Activated T-cell treated with anti-CD3 and anti-CD28 coated beads for 1 hour (primary cell): ENCODE measurements around the gene PON1.

Source experiments
- DNase-seq: peaks from one replicate; pipeline ENCODE4 v3.0.0-alpha.2; 2020; ENCODE audit warnings: low read depth

PON1 gene

DNA sequence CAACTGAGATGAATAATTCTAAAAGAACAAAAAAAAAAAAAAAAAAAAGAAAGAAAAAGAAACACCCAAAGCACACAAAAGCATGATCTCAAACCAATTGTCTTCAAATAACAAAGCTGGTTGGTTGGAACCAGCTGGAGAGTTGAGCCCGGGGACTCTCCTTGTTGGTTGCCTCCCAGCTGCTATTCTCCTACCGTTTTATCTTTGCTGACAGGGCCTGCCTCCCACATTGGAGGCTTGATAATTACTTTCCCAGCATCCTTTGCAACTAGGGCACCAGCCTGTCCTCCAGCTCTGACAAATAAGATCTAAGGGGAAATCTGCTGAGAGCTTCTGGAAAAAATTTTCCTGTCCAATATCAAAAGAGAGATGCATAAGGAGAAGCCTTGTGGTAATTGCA, 6.8 kb downstream of the PON1 start:
- no peak for DNase-seq

DNA sequence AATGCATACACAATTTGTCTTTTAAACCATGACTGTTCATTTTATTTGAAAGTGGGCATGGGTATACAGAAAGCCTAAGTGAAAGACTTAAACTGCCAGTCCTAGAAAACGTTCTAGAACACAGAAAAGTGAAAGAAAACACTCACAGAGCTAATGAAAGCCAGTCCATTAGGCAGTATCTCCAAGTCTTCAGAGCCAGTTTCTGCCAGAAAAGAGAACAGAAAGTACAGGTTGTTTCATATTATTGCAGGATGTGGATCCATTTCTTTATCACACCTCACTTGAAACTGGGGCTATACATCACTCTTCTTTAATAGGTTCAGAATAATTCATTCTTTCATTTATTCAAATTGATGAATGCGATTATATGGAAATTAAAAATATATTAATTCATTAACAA, 7.7 kb downstream of the PON1 start:
- no peak for DNase-seq

DNA sequence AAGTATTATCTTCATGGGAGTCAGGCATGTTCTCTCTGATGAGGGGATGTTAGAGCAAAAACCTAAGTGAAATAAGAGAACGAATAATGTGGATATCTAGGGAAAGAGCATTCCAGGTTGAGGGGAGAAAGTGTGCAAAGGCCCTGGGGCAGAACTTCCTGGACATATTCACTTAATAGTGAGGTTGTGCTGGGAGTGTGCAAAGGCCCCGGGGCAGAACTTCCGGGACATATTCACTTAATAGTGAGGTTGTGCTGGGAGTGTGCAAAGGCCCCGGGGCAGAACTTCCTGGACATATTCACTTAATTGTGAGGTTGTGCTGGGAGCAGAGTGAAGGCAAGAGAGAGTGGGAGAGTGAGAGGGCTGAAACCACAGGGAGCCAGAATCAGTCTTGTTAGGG, 11.8 kb downstream of the PON1 start:
- DNase-seq, result no peak

DNA sequence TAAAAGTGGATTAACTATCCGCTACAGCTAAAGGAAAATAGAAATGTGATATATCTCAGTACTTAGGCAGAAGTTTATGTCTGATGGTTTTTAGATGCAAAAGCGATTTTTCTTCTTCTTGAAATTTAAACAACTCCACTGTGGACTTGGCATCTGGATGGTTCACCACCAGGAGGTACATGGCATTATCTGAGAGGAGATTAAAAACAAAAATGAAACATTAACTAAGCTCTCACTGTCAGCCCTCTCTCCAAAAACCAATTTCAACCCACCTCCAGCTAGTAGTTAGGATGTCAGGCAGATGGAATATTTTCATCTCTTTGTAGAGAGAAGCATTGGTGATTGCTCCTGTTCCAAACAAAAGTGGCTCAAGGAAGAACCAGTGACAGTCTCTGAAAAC, 12.9 kb downstream of the PON1 start:
- no peak for DNase-seq

DNA sequence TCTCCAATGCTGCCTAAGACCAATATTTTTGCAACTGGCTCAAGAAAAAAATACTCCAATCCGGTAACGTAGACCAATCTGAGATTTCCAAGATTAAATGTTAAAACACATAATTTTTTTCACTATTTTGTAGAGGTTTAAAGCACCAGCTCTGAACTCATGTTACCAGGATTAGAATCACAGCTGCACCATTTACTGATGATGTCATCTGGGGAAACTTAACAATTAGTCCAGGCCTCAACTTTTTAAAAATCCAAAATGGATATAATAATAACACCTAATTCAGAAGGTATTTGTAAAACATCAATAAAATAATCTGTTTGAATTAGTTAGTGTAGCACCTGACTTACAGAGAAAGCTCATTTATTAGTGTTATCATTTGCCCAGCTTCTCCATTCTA, 14.4 kb downstream of the PON1 start:
- no peak for DNase-seq

DNA sequence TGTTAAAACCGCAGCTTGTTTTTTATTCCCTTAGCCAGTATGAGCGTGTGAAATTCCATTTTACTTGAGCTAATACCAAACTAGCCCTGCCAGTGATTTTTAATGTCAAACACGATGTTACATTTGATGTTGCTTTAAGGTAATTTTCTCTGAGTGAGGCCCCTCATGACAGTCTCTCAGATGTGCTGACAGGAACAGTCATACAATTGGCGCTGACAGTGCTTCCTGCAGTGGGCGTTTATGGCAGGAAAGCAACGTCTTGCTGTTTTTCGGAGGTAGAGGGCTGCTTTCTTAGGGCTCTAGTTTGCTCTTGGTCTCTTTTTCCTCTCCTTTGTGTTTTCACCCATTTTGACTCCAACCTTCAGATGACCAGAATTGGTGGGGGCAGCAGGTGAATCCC, 19.3 kb downstream of the PON1 start:
- DNase-seq, result no peak

DNA sequence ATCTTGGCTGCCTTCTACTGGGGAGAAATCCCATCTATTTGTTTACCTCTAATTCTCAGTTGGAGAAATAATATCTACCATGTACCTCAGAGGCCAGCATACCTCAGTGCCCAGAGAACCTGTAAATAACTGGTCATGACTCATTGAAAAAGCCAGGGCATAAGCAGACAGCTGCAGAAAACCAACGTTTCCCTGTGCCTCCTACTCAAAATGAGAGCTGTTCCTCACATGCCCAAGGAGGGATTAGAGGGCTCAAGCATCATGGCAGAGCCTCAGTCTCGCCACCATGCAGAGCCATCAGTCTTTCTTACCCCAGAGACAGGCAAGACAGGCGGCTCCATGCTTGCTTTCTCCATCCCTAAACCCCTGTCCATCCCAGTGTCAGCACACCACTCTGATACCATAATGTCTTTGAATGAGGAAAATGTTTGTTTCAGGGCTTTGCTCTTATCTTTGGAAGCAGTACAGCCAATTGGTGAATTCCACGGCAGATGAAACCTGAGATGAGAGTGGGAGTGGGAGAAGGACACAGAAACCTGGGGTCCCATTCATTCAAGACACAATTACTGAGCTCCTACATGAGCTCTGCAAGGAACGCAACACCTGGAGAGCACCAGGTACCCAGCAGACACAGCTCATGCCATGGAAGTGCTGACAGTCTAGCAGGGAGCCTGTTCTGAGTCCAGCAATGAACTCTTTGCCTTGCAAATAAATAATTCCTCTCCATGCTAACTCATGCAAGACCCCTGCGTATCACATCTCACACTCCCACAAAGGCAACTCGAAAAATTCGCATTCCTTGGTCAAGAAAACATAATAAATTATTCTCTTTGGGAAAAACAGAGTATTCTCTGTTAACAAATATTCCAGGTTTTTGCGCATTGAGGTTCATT, 21.1 kb downstream of the PON1 start:
- no peak for DNase-seq

DNA sequence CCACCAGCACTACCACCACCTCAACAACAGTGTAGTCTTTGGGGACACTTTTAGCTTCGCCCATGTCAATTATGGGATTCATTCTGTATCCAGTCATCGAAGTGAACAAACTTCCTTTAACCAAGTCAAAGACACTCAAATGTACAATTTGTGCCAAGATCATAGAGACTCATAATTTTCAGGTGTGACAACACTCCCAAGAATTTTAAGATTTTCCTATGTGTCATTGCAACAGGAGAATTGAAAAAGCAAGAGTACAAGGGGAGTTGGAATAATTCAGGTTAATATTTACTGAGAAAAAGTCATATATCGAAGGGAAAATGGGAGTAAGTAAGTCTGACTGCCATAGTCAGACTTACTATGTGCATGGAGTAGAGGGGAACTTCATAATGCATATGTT, 26.2 kb downstream of the PON1 start:
- DNase-seq, result no peak

DNA sequence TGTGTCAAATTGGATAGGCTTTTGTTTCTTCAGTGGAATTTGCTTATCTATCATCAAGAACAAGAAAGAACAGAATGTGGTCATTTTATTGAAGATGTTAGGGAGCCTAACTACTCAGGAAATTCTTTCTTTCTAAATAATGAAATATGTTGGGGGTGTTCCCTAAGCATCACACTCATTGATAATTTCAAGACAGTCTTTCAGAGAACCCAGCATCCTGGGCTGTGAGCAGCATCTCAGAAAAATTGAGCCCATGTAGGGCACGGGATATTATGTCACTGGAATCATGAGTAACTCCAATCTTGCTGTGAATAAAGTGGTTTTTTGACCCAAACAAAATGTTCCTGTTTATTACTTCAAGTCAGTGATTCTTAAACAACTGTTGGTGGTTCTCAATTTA, 27.3 kb downstream of the PON1 start:
- DNase-seq, result no peak

DNA sequence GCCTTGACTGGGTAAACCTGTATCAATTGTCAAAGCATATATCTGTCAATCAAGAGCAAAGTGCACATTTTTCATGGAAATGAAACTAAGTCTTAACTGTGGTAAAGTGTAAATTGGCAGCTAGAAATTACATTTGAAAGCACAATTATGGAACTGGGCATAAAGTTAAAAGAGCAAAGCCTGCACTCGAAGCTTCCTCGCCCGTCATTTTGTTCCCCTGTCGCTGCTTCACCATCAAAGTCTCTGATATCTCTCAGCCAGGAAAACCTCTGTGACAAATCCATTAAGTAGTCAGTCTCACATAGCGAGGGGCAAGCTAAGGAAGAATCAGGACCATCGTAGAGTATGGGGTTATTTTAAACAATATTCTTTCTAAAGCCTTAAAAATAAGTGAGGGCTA, 27.9 kb downstream of the PON1 start:
- no peak for DNase-seq

DNA sequence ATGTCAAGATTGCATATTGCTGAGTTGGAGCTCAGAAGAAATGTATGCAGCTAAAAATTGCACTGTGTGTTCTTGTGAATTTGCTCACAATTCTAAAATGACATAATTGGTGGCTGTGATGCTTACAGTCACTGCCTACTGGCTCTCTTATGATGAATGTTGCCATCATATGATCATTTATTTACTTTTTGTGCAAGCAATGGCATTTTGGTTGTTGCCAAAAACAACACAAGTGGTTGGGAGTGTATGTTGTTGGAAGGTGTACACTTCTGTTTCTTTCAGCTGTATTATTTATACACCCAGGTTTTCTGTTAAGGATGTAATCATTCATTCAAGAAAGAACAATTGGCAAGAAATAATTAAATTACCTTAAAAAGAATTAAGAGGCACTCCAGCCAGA, 28.9 kb downstream of the PON1 start:
- DNase-seq, result no peak

DNA sequence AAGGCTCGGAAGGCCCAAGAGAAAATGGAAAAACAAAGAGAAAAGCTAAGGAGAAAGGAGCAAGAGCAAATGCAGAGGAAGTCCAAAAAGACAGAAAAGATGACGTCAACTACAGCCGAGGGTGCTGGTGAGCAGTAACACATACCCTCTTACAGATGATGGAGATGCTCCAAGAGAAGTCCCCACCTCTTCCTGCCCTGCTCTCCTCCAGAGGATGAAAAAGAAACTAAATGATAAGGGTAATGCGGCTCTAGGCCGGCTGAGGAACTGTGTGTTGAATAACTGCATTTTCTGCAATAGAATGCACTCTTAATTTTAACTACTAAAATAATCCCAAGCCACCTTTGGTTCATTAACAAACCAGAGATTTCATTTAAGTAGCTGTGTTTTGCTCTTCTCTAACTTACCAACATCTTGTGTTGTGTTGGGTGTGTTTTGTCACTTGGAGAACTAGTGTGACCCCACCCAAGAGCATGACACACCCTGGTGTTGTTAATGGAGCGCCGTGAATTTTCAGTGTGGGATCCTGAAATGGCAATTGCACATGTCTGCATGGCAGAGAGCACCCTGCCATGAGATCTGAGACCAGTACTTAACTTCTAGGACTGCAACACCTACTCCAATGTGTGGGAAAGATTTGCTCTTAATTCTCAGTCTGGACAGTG, 34.0 kb downstream of the PON1 start:
- DNase-seq, result no peak

DNA sequence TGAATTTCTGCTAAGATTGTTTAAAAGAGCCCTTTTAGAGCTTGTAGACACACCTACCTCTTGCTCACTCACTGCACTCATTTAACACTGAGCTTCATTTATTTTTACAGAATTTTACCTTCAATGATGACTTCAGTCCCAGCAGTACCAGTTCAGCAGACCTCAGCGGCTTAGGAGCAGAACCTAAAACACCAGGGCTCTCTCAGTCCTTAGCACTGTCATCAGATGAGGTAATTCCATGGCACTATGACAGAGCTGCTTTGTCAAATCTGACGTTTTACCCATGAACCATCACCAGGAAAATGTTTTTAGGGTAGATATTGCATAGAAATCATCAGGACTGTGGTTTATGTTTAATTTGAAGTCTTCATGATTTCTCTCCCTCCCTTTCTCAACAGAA, 38.2 kb downstream of the PON1 start:
- DNase-seq, result no peak

DNA sequence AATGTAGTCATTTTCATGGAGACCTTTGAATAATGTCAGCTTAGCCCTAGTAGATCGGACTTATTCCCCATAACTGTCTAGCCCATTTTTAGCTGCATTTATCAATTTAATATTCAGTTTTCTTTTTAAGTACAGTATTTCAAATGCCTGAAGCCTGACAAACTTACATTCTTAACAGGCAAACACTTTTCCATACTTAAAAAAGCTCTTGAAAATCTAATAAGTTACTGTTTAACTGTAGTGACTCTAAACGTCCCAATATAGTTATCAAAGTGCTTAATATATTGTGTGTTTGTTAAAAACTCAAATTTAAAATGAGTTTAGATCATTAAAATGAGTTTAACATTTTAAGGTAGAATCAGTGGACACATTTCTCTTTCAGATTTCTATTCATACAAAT, 44.9 kb downstream of the PON1 start:
- DNase-seq, result no peak

DNA sequence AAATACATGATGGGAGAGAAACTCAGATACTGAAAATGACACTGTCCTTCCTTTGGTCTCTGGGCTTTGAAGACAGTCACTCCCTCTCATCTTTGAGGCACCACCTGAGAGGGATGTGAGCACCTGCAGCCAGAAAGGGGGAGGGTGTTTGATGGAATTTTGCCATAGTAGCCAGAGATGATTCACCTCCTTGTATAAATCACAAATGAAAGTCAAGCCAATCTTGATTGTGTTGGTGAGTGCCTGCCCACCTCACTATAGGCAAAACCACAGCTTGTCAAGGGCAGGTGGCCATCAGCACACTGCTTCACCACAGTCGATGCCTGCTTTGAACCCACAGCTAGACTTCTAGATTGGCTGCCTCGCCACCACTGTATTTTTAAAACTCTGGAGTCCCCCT, 48.2 kb downstream of the PON1 start:
- no peak for DNase-seq

DNA sequence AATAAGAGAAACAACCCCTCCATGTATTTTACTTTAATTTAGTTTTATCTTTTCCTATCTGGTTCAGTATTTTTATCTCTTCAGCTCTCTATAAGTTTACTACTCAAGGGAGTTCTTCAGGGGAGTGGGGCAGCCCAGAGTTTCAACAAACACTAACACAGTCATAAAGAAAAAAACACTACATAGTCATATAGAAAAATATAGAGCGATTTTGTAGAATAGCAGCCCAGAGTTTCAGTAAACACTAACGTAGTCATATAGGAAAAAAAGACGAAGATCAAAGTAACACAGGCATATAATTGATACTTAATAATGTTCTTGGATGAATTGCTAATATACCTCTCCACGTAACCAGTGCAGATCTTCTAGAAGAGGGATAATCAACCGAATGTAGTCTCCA, 54.7 kb downstream of the PON1 start:
- no peak for DNase-seq

DNA sequence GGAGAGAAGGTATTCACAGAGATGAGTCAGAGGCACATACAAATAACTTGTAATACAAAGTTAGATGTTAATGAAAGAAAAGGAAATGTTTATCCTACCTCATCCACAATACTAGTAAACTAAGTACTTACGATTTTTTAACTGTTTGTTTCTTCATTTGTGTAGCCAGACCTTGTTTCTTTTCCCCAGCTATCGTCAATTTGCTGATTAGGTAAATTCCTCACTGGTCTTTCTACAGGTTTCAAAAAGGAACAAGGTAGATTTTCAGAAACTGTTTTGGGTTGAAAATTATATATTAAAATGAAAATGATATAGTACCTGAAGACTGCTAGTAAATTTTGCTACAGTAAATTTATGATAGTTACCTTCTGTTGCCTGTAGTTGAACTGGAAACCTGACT, 56.6 kb downstream of the PON1 start:
- DNase-seq, result no peak

DNA sequence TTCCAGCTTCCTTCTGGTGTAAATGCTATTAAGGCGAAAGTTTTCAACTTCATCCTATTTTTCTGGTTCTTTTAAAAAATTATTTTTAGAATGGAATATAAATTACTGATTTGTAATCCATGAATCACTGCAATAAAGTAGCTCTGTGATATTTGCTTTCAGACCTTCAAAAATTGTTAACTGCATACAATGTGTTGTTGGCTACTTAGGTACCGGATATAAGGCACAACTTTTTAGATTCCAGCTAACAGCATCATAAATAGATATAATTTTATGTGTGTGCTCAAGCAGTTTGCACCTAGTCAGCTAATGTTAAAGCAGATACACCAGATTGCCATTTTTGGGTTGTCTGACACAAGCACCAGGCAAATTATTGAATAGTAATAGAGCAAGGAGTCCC, 58.7 kb downstream of the PON1 start:
- no peak for DNase-seq

DNA sequence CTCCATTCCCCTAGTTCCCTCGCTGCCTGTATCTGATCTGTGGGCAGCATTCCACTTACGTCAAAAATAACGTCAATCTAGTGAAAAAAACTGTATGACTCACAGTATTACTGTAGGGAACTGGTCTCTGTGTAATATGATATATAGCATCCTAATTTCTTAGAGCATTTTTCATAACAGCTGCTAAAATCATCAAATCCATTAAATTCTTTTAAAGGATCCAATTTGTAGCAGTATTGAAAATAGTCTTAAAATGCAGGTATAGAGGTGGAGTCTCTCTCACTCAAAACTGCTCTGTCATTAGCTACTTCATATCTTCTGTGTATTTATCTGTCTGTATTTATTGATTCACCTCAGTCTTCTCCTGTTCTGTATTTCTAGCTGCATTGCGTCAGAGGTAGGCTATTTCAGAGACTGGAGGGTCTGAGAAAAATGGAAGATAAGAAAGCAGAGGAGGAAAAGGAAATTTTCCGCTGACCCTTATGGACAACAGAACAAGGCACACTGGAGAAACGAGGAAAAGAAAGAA, 59.9 kb downstream of the PON1 start:
- no peak for DNase-seq

DNA sequence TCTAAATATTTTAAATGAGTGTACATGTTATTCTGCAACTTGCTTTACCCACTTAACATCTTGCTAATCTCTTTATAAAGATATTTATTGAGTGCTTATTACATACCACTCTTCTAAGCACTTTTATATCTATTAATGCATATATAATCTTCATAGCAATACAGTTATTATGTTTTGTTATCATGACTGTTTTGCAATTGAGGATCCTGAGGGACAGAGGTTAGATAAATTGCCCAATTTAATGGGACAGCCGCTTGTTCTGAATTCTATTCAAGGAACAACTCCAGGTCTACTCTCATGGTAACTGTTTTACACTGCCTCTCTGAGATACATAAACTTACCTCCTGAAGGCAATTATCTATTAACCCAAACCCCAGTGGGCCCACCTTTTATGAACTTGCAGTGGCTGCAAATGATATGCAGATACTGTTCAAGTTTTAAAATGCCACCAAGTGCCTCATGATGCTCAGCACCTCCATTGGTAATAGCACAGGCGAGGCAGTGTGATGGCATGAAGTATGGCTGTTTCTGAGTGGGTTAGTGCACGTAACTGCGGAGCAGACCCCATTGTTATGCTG, 60.5 kb downstream of the PON1 start:
- DNase-seq, result no peak

DNA sequence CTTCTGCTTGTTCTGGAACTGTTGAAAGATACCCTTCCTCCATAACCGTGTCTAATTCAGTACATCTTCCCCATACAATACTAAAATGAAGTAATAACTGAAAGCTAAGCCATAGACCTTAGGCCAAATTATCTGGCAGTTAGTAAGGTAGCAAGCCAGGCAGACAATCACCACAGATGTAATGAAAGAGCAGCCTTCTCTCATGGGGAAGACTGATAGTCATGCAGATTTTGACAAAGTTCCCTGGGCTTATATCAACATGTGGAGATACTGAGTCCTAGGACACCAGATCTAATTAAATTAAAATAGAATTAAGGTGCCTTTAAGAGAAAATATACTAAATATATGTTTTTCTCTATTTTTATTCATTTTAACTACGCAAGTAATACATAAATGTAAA, 61.5 kb downstream of the PON1 start:
- no peak for DNase-seq

DNA sequence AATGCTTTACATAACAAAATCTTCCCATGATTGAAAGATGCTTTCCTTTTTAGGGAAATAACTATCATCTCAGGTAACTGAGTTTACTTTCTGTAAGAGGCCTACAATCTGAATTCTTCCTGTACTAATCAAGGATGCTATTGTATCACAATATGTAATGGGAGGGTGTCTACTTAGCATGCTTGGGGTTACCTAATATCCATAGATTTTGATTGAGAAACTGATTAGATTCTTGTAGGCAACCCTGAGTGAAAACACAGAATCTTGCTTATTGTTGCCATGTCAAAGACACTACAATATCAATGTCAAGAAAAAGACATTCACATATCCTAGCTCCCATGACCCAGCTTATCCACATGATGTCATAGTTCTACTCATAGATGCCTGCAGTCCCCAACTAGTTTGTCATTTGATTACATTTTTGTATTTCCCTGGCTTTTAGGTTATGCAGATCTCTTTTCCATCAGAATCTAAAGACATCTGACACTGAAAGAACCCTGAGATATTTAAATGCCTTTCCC, 62.4 kb downstream of the PON1 start:
- DNase-seq, result no peak

DNA sequence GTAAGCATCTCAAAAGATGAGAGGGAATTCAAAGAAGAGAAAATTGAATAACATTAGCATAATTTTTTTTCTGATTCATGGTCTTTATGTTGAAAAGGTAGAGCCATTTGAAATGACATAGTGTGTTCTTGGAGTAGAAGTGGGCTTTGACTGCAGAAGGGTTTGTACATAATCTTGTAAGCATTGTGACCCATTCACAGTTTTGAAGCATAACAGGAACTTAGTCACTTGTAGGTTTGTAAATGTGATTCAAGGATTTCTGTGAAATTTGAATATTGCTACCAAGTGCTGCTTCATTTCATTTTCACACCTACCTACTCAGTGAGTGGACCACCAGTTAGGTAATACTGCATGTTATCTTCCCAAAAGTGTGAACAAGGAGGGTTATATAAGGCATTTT, 68.6 kb downstream of the PON1 start:
- DNase-seq, result no peak
